Calu3 (cell line): ENCODE data around the gene PRKN. TPM values are rescaled to one million over a fixed set of nuclear protein-coding genes. Genes with fewer than 3 reads are reported as not detected.

Source experiments
- BruUV-seq: library from RNA; stranded (reverse); fragments of 400-500 nt; replicated peaks from 2 replicates; lab custom pipeline; 2021; lab: Mats Ljungman, UMichigan
- CTCF ChIA-PET: fragments of 300-600 bp; sonication (Branson Sonifier 250); formaldehyde crosslinking; loops from one replicate; lab custom pipeline; 2022; ENCODE audit warnings: antibody characterized with exemption; lab: Charles Lee
- DNase-seq: peaks from one replicate; pipeline ENCODE4 v3.0.0; 2022
- H3K27ac Mint-ChIP-seq: one replicate; pipeline ENCODE4 v1.8.0; 2022; ENCODE audit warnings: mixed read lengths; ENCODE audit not compliant: unreplicated experiment
- H3K27me3 Mint-ChIP-seq: one replicate; pipeline ENCODE4 v1.8.0; 2022; ENCODE audit warnings: mixed read lengths; ENCODE audit not compliant: unreplicated experiment
- H3K36me3 Mint-ChIP-seq: one replicate; pipeline ENCODE4 v1.8.0; 2022; ENCODE audit warnings: mild to moderate bottlenecking, moderate library complexity, mixed read lengths; ENCODE audit not compliant: insufficient read depth, unreplicated experiment
- H3K4me1 Mint-ChIP-seq: one replicate; pipeline ENCODE4 v1.8.0; 2022; ENCODE audit warnings: mild to moderate bottlenecking, low read depth, mixed read lengths; ENCODE audit not compliant: unreplicated experiment
- H3K4me3 Mint-ChIP-seq: one replicate; pipeline ENCODE4 v1.8.0; 2022; ENCODE audit warnings: mild to moderate bottlenecking, low read depth, moderate library complexity, mixed read lengths; ENCODE audit not compliant: unreplicated experiment
- H3K9me3 Mint-ChIP-seq: one replicate; pipeline ENCODE4 v1.8.0; 2022; ENCODE audit warnings: low read depth, mixed read lengths; ENCODE audit not compliant: unreplicated experiment
- CTCF ChIP-seq: fragments of 200-600 bp; IDR thresholded peaks from one replicate; pipeline ENCODE4 v1.8.0; 2022; ENCODE audit warnings: antibody characterized with exemption; ENCODE audit not compliant: unreplicated experiment
- intact Hi-C: fragments of 100-400 bp; cut with micrococcal nuclease; formaldehyde crosslinking; loops from one replicate; pipeline ENCODE4 v1.10.0; 2022; ENCODE audit not compliant: unreplicated experiment
- total RNA-seq: library from RNA; stranded (reverse); gene quantifications from 2 replicates; pipeline ENCODE4 v1.2.3, GENCODE V29; 2022

PRKN gene
- total RNA-seq, 1 experiment from 2014 or later = 3.8 TPM

- Mint-ChIP-seq H3K9me3 (no peaks in the 10 kb centered on the region), H3K27ac (no peak overlapping the region), H3K4me3 (no peak overlapping the region), H3K4me1 (no peaks in the 10 kb centered on the region), H3K27me3 (no peaks in the 10 kb centered on the region), H3K36me3 (no peaks in the 10 kb centered on the region)
- no peak for DNase-seq
- intact Hi-C loops = no loop called here
- no TSS peak for BruUV-seq
- CTCF ChIA-PET = no interaction called here
- no peak for TF ChIP-seq CTCF
These were observed 100.7 kb downstream of the PRKN start for GRCh38 chr6:162626869-162627268.

- H3K27ac Mint-ChIP-seq = no peak overlapping the region
- BruUV-seq = no TSS peak
- no peaks in the 10 kb centered on the region for H3K27me3 Mint-ChIP-seq
- intact Hi-C loops = no loop called here
- no peaks in the 10 kb centered on the region for H3K4me1 Mint-ChIP-seq
- H3K36me3 Mint-ChIP-seq = no peaks in the 10 kb centered on the region
- no peak overlapping the region for H3K4me3 Mint-ChIP-seq
- H3K9me3 Mint-ChIP-seq = no peaks in the 10 kb centered on the region
- CTCF ChIA-PET = no interaction called here
- TF ChIP-seq CTCF = no peak
- DNase-seq = no peak
These were observed 101.6 kb downstream of the PRKN start for GRCh38 chr6:162625846-162626540.

- DNase-seq = no peak
- Mint-ChIP-seq H3K4me3 (no peak overlapping the region), H3K4me1 (no peaks in the 10 kb centered on the region), H3K27me3 (no peaks in the 10 kb centered on the region), H3K36me3 (no peaks in the 10 kb centered on the region), H3K9me3 (no peaks in the 10 kb centered on the region), H3K27ac (no peak overlapping the region)
- no TSS peak for BruUV-seq
- intact Hi-C loops = no loop called here
- TF ChIP-seq CTCF = no peak
- CTCF ChIA-PET = no interaction called here
These were observed 105.0 kb downstream of the PRKN start for GRCh38 chr6:162622572-162622971.

- Mint-ChIP-seq H3K9me3 (no peaks in the 10 kb centered on the region), H3K27me3 (no peaks in the 10 kb centered on the region), H3K27ac (no peak overlapping the region), H3K4me3 (no peak overlapping the region), H3K4me1 (no peaks in the 10 kb centered on the region), H3K36me3 (no peaks in the 10 kb centered on the region)
- no peak for TF ChIP-seq CTCF
- no TSS peak for BruUV-seq
- intact Hi-C loops = no loop called here
- CTCF ChIA-PET = no interaction called here
- no peak for DNase-seq
These were observed 106.3 kb downstream of the PRKN start for GRCh38 chr6:162621246-162621645.
